ENCODE measurements around the gene TNIK.

The TNIK gene

GRCh38 chr3:171206283-171206682 is 253.9 kb downstream of the TNIK start:
- H3K36me3 ChIP-seq (ENCODE audit: insufficient read depth, low read length) = peaks cover 31% of the 10 kb centered on the region; the same call in 1 of the 2 replicates
- H3K4me1 ChIP-seq (ENCODE audit: insufficient read depth, low read length, poor library complexity, severe bottlenecking) = no peaks in the 10 kb centered on the region
- no peaks in the 10 kb centered on the region for H4K20me1 ChIP-seq (ENCODE audit: insufficient read depth, low read length, poor library complexity, severe bottlenecking)
- H3F3A ChIP-seq (ENCODE audit: low read depth) = no peaks in the 10 kb centered on the region
- no peak overlapping the region for H3K9ac ChIP-seq (ENCODE audit: low read depth, low read length, poor library complexity, severe bottlenecking)
- H3K9me2 ChIP-seq (replicated peaks; ENCODE audit: low read depth, low read length) = no peaks in the 10 kb centered on the region
- H3K27me3 ChIP-seq (ENCODE audit: insufficient read depth, low read length, poor library complexity, severe bottlenecking) = no peaks in the 10 kb centered on the region
- no peak for TF ChIP-seq EZH2phosphoT487 (IDR thresholded peaks at IDR 0.05; ENCODE audit: borderline replicate concordance)
- no peak for TF ChIP-seq CTCF (conservative IDR thresholded peaks at IDR 0.05; ENCODE audit: low read length)
- H2AFZ ChIP-seq (ENCODE audit: low read length) = no peak overlapping the region
- no peak overlapping the region for H3K4me2 ChIP-seq (ENCODE audit: low read depth, low read length, poor library complexity, severe bottlenecking)
- H3K9me3 ChIP-seq (ENCODE audit: insufficient read depth, low read depth, low read length) = no peaks in the 10 kb centered on the region
- H3K4me3 ChIP-seq (ENCODE audit: low read length, poor library complexity, severe bottlenecking) = no peak overlapping the region
- no peaks in the 10 kb centered on the region for H3K79me2 ChIP-seq (ENCODE audit: insufficient read depth, low read length)

GRCh38 chr3:171204942-171205341 is 255.3 kb downstream of the TNIK start:
- H3K27me3 ChIP-seq (ENCODE audit: insufficient read depth, low read length, poor library complexity, severe bottlenecking) = no peaks in the 10 kb centered on the region
- H3K9ac ChIP-seq (ENCODE audit: low read depth, low read length, poor library complexity, severe bottlenecking) = no peak overlapping the region
- no peak overlapping the region for H3K4me3 ChIP-seq (ENCODE audit: low read length, poor library complexity, severe bottlenecking)
- H3K36me3 ChIP-seq (ENCODE audit: insufficient read depth, low read length) = peaks cover 19% of the 10 kb centered on the region; the same call in 1 of the 2 replicates
- no peaks in the 10 kb centered on the region for H4K20me1 ChIP-seq (ENCODE audit: insufficient read depth, low read length, poor library complexity, severe bottlenecking)
- TF ChIP-seq CTCF (conservative IDR thresholded peaks at IDR 0.05; ENCODE audit: low read length) = no peak
- no peak for TF ChIP-seq EZH2phosphoT487 (IDR thresholded peaks at IDR 0.05; ENCODE audit: borderline replicate concordance)
- no peak overlapping the region for H2AFZ ChIP-seq (ENCODE audit: low read length)
- H3F3A ChIP-seq (ENCODE audit: low read depth) = no peaks in the 10 kb centered on the region
- H3K9me2 ChIP-seq (replicated peaks; ENCODE audit: low read depth, low read length) = no peaks in the 10 kb centered on the region
- no peaks in the 10 kb centered on the region for H3K79me2 ChIP-seq (ENCODE audit: insufficient read depth, low read length)
- no peaks in the 10 kb centered on the region for H3K9me3 ChIP-seq (ENCODE audit: insufficient read depth, low read depth, low read length)
- H3K4me1 ChIP-seq (ENCODE audit: insufficient read depth, low read length, poor library complexity, severe bottlenecking) = peaks cover 11% of the 10 kb centered on the region
- no peak overlapping the region for H3K4me2 ChIP-seq (ENCODE audit: low read depth, low read length, poor library complexity, severe bottlenecking)

GRCh38 chr3:171201825-171202224 is 258.4 kb downstream of the TNIK start:
- Histone ChIP-seq H2AFZ (ENCODE audit: low read length) (no peak overlapping the region), H3K4me1 (ENCODE audit: insufficient read depth, low read length, poor library complexity, severe bottlenecking) (peaks cover 17% of the 10 kb centered on the region), H3F3A (ENCODE audit: low read depth) (no peaks in the 10 kb centered on the region), H3K79me2 (ENCODE audit: insufficient read depth, low read length) (0 out of 2 replicates have a peak, but pooled peaks cover 6% of the 10 kb centered on the region), H3K27me3 (ENCODE audit: insufficient read depth, low read length, poor library complexity, severe bottlenecking) (no peaks in the 10 kb centered on the region), H3K4me2 (ENCODE audit: low read depth, low read length, poor library complexity, severe bottlenecking) (no peak overlapping the region), H3K36me3 (ENCODE audit: insufficient read depth, low read length) (peaks cover 10% of the 10 kb centered on the region; the same call in 1 of the 2 replicates), H3K4me3 (ENCODE audit: low read length, poor library complexity, severe bottlenecking) (no peak overlapping the region), H3K9me2 (replicated peaks; ENCODE audit: low read depth, low read length) (no peaks in the 10 kb centered on the region), H3K9me3 (ENCODE audit: insufficient read depth, low read depth, low read length) (no peaks in the 10 kb centered on the region), H4K20me1 (ENCODE audit: insufficient read depth, low read length, poor library complexity, severe bottlenecking) (no peaks in the 10 kb centered on the region), H3K9ac (ENCODE audit: low read depth, low read length, poor library complexity, severe bottlenecking) (no peak overlapping the region)
- TF ChIP-seq EZH2phosphoT487 (IDR thresholded peaks at IDR 0.05; ENCODE audit: borderline replicate concordance) = no peak
- no peak for TF ChIP-seq CTCF (conservative IDR thresholded peaks at IDR 0.05; ENCODE audit: low read length)

All from Loucy (cell line).